ENCODE measurements around the gene RNF166.

RNF166 gene

GRCh38 chr16:88739977-88740726 is 33.9 kb upstream of the RNF166 start:
- Histone ChIP-seq H3K36me3 (no peaks in the 10 kb centered on the region), H3K4me3 (ENCODE audit: low read depth, low read length) (no peak overlapping the region), H3K27me3 (peaks cover 16% of the 10 kb centered on the region), H3K9me3 (no peaks in the 10 kb centered on the region), H3K4me1 (peaks cover 4% of the 10 kb centered on the region; the same call in 1 of the 2 replicates)
- no peak for TF ChIP-seq CTCF (IDR thresholded peaks at IDR 0.05; ENCODE audit: low read depth, low read length)
- no peak for DNase-seq

- peaks cover 23% of the 10 kb centered on the region for H3K27me3 ChIP-seq
- no peak for TF ChIP-seq CTCF (IDR thresholded peaks at IDR 0.05; ENCODE audit: low read depth, low read length)
- H3K4me3 ChIP-seq (ENCODE audit: low read depth, low read length) = no peak overlapping the region
- peaks cover 4% of the 10 kb centered on the region; the same call in 1 of the 2 replicates for H3K4me1 ChIP-seq
- DNase-seq = no peak
- no peaks in the 10 kb centered on the region for H3K9me3 ChIP-seq
- no peaks in the 10 kb centered on the region for H3K36me3 ChIP-seq
These were observed 33.1 kb upstream of the RNF166 start for GRCh38 chr16:88739139-88739976.

- peaks cover 4% of the 10 kb centered on the region; the same call in 1 of the 2 replicates for H3K4me1 ChIP-seq
- no peak overlapping the region for H3K4me3 ChIP-seq (ENCODE audit: low read depth, low read length)
- peaks cover 31% of the 10 kb centered on the region for H3K27me3 ChIP-seq
- no peaks in the 10 kb centered on the region for H3K36me3 ChIP-seq
- DNase-seq = no peak
- no peaks in the 10 kb centered on the region for H3K9me3 ChIP-seq
- TF ChIP-seq CTCF (IDR thresholded peaks at IDR 0.05; ENCODE audit: low read depth, low read length) = no peak
These were observed 32.2 kb upstream of the RNF166 start for GRCh38 chr16:88738151-88739084.

GRCh38 chr16:88737298-88738150 is 31.3 kb upstream of the RNF166 start:
- Histone ChIP-seq H3K27me3 (peaks cover 40% of the 10 kb centered on the region), H3K36me3 (no peaks in the 10 kb centered on the region), H3K4me3 (ENCODE audit: low read depth, low read length) (no peak overlapping the region), H3K4me1 (peaks cover 4% of the 10 kb centered on the region; the same call in 1 of the 2 replicates), H3K9me3 (no peaks in the 10 kb centered on the region)
- peak; percentile 77 for TF ChIP-seq CTCF (IDR thresholded peaks at IDR 0.05; ENCODE audit: low read depth, low read length)
- peak; percentile 87 for DNase-seq

- H3K36me3 ChIP-seq = no peaks in the 10 kb centered on the region
- H3K27me3 ChIP-seq = peaks cover 41% of the 10 kb centered on the region
- DNase-seq = no peak
- H3K9me3 ChIP-seq = no peaks in the 10 kb centered on the region
- peaks cover 5% of the 10 kb centered on the region for H3K4me1 ChIP-seq
- no peak overlapping the region for H3K4me3 ChIP-seq (ENCODE audit: low read depth, low read length)
- no peak for TF ChIP-seq CTCF (IDR thresholded peaks at IDR 0.05; ENCODE audit: low read depth, low read length)
These were observed 30.3 kb upstream of the RNF166 start for GRCh38 chr16:88736496-88736895.
